Mesothelial cell of epicardium (in vitro differentiated cells): Measurements from ENCODE around the gene POP7. TPM values are rescaled to one million over a fixed set of nuclear protein-coding genes. Genes with fewer than 3 reads are reported as not detected.

Experiments
- DNase-seq, 2 experiments: peaks; one replicate each; pipeline ENCODE4 v3.0.0; 2021; ENCODE audit warnings: low spot score in 2 of 2; ENCODE audit not compliant: unreplicated experiment in 2 of 2
- H3K27ac Mint-ChIP-seq: 2 replicates; pipeline ENCODE4 v1.8.0; 2021; ENCODE audit warnings: mixed read lengths
- H3K27me3 Mint-ChIP-seq: 2 replicates; pipeline ENCODE4 v1.8.0; 2021; ENCODE audit warnings: low read depth, mixed read lengths
- H3K36me3 Mint-ChIP-seq: 2 replicates; pipeline ENCODE4 v1.8.0; 2021; ENCODE audit warnings: mixed read lengths
- H3K4me1 Mint-ChIP-seq: 2 replicates; pipeline ENCODE4 v1.8.0; 2021; ENCODE audit warnings: mixed read lengths
- H3K4me3 Mint-ChIP-seq: 2 replicates; pipeline ENCODE4 v1.8.0; 2021; ENCODE audit warnings: mild to moderate bottlenecking, moderate library complexity, mixed read lengths
- H3K9me3 Mint-ChIP-seq: 2 replicates; pipeline ENCODE4 v1.8.0; 2021; ENCODE audit warnings: mixed read lengths
- total RNA-seq: library from RNA; stranded (reverse); gene quantifications from 3 replicates; pipeline ENCODE4 v1.2.1, GENCODE V29; 2021
- TF ChIP-seq, protein P1 (sequence below): fragments of 200-600 bp; sonication (generic); IDR thresholded peaks from one replicate; pipeline ENCODE4 v1.5.0; 2021; ENCODE audit warnings: antibody characterized with exemption; ENCODE audit not compliant: unreplicated experiment

POP7 gene
- total RNA-seq, 1 donor from 2014 or later: 26.0 TPM

DNA sequence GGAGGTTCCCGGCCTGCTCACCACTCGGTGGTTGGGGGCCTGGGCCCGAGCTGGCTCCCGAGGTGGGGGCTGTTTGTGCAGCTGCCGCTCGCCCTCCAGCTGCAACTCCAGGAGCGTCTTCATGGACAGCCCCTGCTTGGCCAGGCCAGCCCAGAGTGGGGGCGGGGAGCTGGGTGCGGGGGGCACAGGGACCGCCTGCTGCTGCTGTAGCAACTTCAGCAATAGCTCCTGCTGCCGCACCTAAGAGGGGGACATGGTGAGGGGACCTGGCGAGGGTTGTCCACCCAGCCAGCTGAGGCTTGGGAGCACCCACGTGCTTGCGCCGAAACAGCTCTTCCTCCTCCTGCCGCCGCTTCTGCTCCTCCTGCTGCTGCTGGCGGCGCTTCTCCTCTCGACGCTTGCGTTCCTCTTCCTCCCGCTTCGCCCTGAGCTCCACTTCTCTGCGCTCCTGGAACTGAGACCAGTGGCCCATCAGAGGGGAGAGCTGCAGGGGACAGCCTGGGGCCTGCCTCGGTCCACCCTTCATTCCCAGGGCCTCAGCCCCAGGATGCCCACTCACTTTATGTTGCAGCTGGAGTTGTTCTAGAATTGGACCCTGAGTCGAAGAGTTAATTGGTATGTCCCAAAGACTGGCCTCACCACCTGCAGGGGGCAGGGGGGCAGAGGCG lies 22.8 kb upstream of the POP7 start:
- Mint-ChIP-seq H3K9me3 (no peaks in the 10 kb centered on the region), H3K36me3 (peaks cover 16% of the 10 kb centered on the region), H3K4me1 (peaks cover 13% of the 10 kb centered on the region), H3K4me3 (no peak overlapping the region), H3K27me3 (no peaks in the 10 kb centered on the region), H3K27ac (no peak overlapping the region)
- TF ChIP-seq, protein P1, sequence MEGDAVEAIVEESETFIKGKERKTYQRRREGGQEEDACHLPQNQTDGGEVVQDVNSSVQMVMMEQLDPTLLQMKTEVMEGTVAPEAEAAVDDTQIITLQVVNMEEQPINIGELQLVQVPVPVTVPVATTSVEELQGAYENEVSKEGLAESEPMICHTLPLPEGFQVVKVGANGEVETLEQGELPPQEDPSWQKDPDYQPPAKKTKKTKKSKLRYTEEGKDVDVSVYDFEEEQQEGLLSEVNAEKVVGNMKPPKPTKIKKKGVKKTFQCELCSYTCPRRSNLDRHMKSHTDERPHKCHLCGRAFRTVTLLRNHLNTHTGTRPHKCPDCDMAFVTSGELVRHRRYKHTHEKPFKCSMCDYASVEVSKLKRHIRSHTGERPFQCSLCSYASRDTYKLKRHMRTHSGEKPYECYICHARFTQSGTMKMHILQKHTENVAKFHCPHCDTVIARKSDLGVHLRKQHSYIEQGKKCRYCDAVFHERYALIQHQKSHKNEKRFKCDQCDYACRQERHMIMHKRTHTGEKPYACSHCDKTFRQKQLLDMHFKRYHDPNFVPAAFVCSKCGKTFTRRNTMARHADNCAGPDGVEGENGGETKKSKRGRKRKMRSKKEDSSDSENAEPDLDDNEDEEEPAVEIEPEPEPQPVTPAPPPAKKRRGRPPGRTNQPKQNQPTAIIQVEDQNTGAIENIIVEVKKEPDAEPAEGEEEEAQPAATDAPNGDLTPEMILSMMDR: no peak
- DNase-seq: no peak

DNA sequence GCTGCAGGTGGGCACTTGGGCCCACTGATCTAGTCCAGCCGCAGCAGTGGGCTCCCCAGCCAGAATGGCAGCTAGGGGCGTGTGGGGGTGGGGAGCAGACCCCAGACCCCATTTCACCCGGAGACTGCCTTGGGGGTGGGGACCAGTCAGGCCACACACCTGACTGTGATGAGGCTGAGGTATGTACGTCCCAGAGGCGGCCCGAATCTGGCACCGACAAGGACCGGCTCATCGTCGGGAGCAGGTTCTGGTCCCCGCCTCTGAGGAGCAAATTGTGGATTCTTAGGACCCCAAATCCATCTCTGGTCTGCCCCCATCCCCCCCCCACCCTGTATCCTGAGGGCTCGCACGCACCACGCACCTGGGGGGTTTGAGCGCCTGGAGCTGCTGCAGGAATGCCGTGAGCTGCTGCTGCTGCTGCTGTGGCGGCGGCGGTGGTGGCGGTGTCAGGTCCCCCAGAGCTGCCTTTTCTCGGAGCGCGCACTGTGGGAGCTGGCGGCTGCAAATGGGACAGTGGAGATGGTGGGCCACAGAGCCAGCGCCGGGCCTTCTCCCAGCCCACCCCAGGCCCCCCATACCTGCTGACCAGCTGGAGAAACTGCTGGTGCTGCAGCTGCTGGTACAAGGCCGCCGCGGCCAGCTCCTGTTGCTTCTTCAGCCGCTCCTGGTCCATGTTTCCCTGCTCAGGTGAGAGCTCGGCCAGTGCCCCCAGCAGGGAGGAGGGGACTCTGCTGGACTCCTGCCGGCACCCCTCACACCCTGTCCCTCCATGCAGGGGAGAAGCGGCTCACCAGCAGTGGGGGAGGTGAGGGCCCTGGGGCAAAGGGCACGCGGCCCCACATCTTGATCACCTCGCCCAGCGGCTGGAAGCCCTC lies 22.0 kb upstream of the POP7 start:
- Mint-ChIP-seq H3K4me1 (peaks cover 9% of the 10 kb centered on the region), H3K36me3 (peaks cover 17% of the 10 kb centered on the region), H3K27me3 (no peaks in the 10 kb centered on the region), H3K27ac (no peak overlapping the region), H3K4me3 (no peak overlapping the region), H3K9me3 (no peaks in the 10 kb centered on the region)
- no peak for DNase-seq
- TF ChIP-seq, protein P1: no peak

DNA sequence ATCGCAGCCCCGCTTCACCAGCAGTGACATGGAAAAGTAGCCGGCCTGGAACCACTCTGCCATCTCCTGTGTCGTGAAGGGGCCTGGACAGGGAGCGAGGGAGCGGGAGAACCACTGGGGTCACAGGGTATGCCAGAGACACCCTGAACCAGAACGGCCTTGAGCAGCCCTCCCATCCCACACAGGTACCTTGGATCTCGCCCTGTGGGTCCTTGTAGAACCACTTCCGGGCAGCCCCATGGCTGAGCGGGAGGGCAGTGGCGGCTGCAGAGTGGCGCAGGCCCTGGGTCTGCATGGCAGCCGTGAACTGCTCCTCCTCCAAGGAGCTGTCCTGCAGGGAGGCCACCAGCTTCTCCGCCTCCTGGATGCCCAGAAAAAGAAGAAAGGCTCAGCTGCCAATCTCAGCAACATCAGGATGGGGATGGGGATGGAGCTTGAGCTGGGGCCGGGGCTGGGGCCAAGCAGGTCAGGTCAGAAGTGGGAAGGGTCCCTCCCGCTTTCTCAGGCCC lies 21.3 kb upstream of the POP7 start:
- DNase-seq: no peak
- H3K4me1 Mint-ChIP-seq: peaks cover 5% of the 10 kb centered on the region
- TF ChIP-seq, protein P1: no peak
- no peaks in the 10 kb centered on the region for H3K9me3 Mint-ChIP-seq
- H3K36me3 Mint-ChIP-seq: peaks cover 13% of the 10 kb centered on the region
- H3K27ac Mint-ChIP-seq: no peak overlapping the region
- no peaks in the 10 kb centered on the region for H3K27me3 Mint-ChIP-seq
- no peak overlapping the region for H3K4me3 Mint-ChIP-seq

DNA sequence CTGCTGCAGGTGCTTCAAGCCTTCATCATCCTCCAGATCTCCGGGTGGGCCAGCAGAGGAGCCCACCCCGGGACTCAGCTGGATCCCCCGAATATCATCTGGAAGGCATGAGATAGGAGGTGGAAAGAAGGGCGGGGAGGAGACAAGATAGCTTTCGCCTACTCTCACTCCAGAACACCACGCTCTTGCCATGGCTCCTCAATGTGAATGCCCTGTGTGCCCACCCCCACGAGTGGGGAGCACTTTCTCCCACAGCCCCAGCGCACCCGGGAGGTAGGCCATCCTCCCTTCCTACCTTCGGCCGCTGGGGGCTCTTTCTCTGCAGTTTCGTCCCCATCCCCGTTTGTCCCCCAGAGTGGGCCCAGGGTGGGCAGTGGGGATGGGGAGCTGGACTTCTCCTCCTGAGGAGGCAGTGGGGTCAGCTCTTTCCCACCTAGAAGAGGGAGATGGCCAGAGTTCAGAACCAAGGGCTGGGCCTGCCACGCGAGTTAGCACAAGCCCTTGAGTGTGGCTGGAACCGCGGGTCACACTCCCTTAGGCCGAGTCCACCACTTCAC lies 20.8 kb upstream of the POP7 start:
- no peak for DNase-seq
- Mint-ChIP-seq H3K4me3 (no peak overlapping the region), H3K27ac (no peak overlapping the region), H3K27me3 (no peaks in the 10 kb centered on the region), H3K4me1 (peaks cover 3% of the 10 kb centered on the region), H3K9me3 (no peaks in the 10 kb centered on the region), H3K36me3 (peaks cover 13% of the 10 kb centered on the region)
- TF ChIP-seq, protein P1: no peak

DNA sequence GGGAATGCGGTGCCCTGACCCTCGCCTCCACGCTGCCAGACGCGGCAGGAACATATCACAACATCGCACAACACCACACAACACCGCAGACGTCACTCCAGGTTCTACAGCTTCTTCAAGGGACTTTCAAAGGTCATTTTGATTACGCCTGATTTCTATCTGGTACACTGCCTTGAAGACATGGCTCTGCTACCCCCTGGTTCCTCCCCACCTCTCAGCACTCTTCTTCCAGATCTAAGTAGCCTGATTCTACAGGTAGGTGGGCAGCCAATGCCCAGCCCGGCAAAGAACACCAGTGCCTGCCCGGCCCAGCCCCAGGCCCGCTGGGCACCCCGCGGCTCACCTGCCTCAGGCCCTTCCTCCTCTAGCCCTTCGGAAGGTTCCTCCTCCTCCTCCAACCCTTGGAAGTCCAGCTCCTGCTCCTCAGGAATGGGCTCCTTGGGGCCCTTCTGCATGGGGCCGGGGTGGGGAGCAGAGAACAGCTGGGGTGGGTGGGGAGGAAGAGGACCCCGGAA lies 20.2 kb upstream of the POP7 start:
- H3K27ac Mint-ChIP-seq: no peak overlapping the region
- DNase-seq: no peak
- H3K4me1 Mint-ChIP-seq: peaks cover 2% of the 10 kb centered on the region
- H3K9me3 Mint-ChIP-seq: no peaks in the 10 kb centered on the region
- H3K27me3 Mint-ChIP-seq: no peaks in the 10 kb centered on the region
- no peak overlapping the region for H3K4me3 Mint-ChIP-seq
- TF ChIP-seq, protein P1: no peak
- peaks cover 13% of the 10 kb centered on the region for H3K36me3 Mint-ChIP-seq
